AG04449 (cell line): Measurements from ENCODE around the gene MRC1.

ENCODE experiments used
- CTCF ChIA-PET: fragments of 350-600 bp; formaldehyde crosslinking; extraction: SDS; loops from one replicate; lab custom pipeline; 2021; ENCODE audit warnings: antibody characterized with exemption; lab: Yijun Ruan, JAX
- POLR2A ChIA-PET: fragments of 400-600, 350-600 bp; formaldehyde crosslinking; extraction: SDS; loops from one replicate; lab custom pipeline; 2020; ENCODE audit warnings: antibody characterized with exemption, inconsistent platforms; lab: Yijun Ruan, JAX
- DNase-seq: peaks from one replicate; pipeline ENCODE4 v3.0.0-alpha.2; 2010; ENCODE audit warnings: low read depth, low spot score
- H3K4me3 ChIP-seq: 2 replicates; pipeline ENCODE4 v1.5.1; 2011; ENCODE audit warnings: low read depth, mild to moderate bottlenecking, control low read depth, low read length
- CTCF ChIP-seq: IDR thresholded peaks from one replicate; pipeline ENCODE4 v1.5.1; 2011; ENCODE audit warnings: mild to moderate bottlenecking, moderate library complexity, low read length, control low read depth, inconsistent platforms; ENCODE audit not compliant: insufficient read depth; ENCODE audit errors: missing control alignments

Gene MRC1

GRCh38 chr10:17792991-17793390 is 16.2 kb upstream of the MRC1 start:
- no peak for TF ChIP-seq CTCF
- no peak overlapping the region for H3K4me3 ChIP-seq
- ChIA-PET CTCF (interaction anchor here (0.6 kb wide), 1 partner anchor 201 kb away, joined by 3 read pairs; no protein-coding TSS in a partner anchor), POLR2A (no interaction called here)
- DNase-seq: no peak

GRCh38 chr10:17793823-17794644 is 15.1 kb upstream of the MRC1 start:
- CTCF ChIA-PET: interaction anchor here (1.6 kb wide), 1 partner anchor 10 kb away, joined by 3 read pairs; no protein-coding TSS in a partner anchor
- no peak for DNase-seq
- no peak overlapping the region for H3K4me3 ChIP-seq
- POLR2A ChIA-PET: no interaction called here
- TF ChIP-seq CTCF: no peak

GRCh38 chr10:17795083-17795482 is 14.1 kb upstream of the MRC1 start:
- ChIA-PET CTCF (interaction anchor here (1.6 kb wide), 1 partner anchor 9 kb away, joined by 3 read pairs; no protein-coding TSS in a partner anchor), POLR2A (no interaction called here)
- DNase-seq: no peak
- no peak for TF ChIP-seq CTCF
- no peak overlapping the region for H3K4me3 ChIP-seq

- POLR2A ChIA-PET: no interaction called here
- H3K4me3 ChIP-seq: no peak overlapping the region
- TF ChIP-seq CTCF: no peak
- DNase-seq: no peak
- CTCF ChIA-PET: interaction anchor here (1.6 kb wide), 1 partner anchor 8 kb away, joined by 3 read pairs; no protein-coding TSS in a partner anchor
Observed at GRCh38 chr10:17795813-17796594, 13.1 kb upstream of the MRC1 start.

DNA sequence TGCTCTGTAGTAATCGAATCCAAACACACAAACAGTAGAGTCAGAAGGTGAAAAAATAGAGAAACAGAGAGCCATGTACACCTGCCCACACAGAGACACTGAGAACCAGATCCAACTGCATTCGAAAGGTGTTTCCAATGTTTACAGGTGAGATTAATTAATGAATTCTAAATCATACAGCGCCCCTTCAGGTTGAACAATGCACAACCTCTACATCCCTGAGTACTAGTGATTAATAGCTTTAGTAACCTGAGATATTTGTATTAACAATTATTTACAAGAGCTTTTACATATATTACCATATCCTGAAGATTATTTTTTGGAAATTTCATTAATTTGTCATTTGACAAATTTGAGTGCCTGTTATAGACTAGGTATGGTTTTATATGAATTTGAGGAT is 7.6 kb upstream of the MRC1 start:
- H3K4me3 ChIP-seq: no peak overlapping the region
- TF ChIP-seq CTCF: no peak
- no peak for DNase-seq
- CTCF ChIA-PET: no interaction called here
- POLR2A ChIA-PET: no interaction called here

DNA sequence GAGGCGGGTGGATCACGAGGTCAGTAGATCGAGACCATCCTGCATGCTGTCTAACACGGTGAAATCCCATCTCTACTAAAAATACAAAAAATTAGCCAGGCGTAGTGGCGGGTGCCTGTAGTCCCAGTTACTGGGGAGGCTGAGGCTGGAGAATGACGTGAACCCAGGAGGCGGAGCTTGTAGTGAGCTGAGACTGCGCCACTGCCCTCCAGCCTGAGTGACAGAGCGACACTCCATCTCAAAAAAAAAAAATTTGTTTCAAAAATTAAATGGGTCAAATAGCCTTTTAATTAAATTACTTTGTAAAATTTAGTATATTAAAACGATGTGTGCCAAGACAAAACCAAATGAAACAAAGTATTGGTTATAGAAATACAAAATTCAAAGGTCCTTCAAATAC is 6.8 kb upstream of the MRC1 start:
- CTCF ChIA-PET: no interaction called here
- POLR2A ChIA-PET: no interaction called here
- no peak for TF ChIP-seq CTCF
- H3K4me3 ChIP-seq: no peak overlapping the region
- no peak for DNase-seq
